Measurements from ENCODE around the gene SPSB1. TPM values are rescaled to one million over a fixed set of nuclear protein-coding genes. Genes with fewer than 3 reads are reported as not detected.

SPSB1 gene
- total and polyA plus RNA-seq, 10 of the 15 experiments (the other 5 are each of a cell fraction or from before 2014, with no cell fraction given) = 0.02 to 2.0 (median 0.90) TPM; not detected in 1

DNA sequence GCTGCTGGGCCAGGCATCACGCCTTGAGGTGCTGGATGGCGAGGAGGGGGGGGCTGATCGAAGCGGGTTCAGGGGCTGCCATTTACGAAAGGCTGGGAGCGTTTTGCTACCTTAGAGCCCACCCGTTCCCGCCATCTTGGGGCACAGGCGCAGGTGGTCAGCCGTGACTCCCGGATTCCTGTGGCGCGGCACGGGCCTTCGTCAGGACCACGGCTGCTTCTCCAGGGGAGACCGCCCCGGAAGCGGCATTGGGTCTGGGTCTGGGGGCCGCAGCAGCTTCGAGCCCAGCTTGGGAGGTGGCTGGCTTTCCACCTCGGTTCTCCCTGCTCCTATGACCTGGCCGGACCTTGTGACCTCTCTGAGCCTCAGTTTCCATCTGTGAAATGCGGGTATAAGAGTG is 23.8 kb downstream of the SPSB1 start (continued):
- TF ChIP-seq ZBTB4 (CRISPR knock-in tag; IDR thresholded peaks at IDR 0.05) (no peak), TCF3 (IDR thresholded peaks at IDR 0.05; ENCODE audit: borderline replicate concordance, insufficient read depth, low read depth, low read length) (no peak)

- RAD21 ChIA-PET (ENCODE audit: unreplicated experiment) = interaction anchor here (0.7 kb wide), 1 partner anchor 128 kb away, joined by 3 read pairs; no protein-coding TSS in a partner anchor
- in situ Hi-C loops (cut with MboI) = no loop called here
- no peak for ATAC-seq
- Histone ChIP-seq H3K27me3 (replicated peaks in 1 of 2; ENCODE audit: control insufficient read depth in 2 of 2, insufficient read depth in 2 of 2, low read length in 1 of 2) (peaks cover 0 to 2% of the 10 kb centered on the region in 2 experiments; a peak in 1 of 4 replicates), H3K9me3 (replicated peaks; ENCODE audit: control insufficient read depth, insufficient read depth, low read length) (no peaks in the 10 kb centered on the region), H3K4me2 (ENCODE audit: control insufficient read depth, insufficient read depth) (no peak overlapping the region), H2AFZ (ENCODE audit: control insufficient read depth, low read depth, low read length) (no peak overlapping the region), H3K27ac (ENCODE audit: control insufficient read depth, insufficient read depth) (no peak overlapping the region), H3K36me3 (ENCODE audit: control insufficient read depth in 2 of 2, insufficient read depth in 2 of 2, low read length in 1 of 2) (no peaks in the 10 kb centered on the region), H4K20me1 (ENCODE audit: control insufficient read depth, insufficient read depth) (no peaks in the 10 kb centered on the region), H3K4me3 (no peak overlapping the region), H3K9ac (ENCODE audit: control insufficient read depth, insufficient read depth, low read length) (no peak overlapping the region), H3K79me2 (ENCODE audit: control insufficient read depth, insufficient read depth, low read length) (no peaks in the 10 kb centered on the region), H3K4me1 (ENCODE audit: control insufficient read depth, insufficient read depth, low read length) (peaks cover 17% of the 10 kb centered on the region)
- WGBS (ENCODE audit: insufficient coverage, insufficient replicate concordance, low lambda C conversion rate, missing lambda C conversion rate) = 78% methylated on average over 7 of the region's 7 CpGs
- POLR2A ChIA-PET = no interaction called here
- intact Hi-C loops (cut with micrococcal nuclease; ENCODE audit: unreplicated experiment) = no loop called here
- BruUV-seq (replicated peaks) = no TSS peak
- FAIRE-seq = no peak
- CTCF ChIA-PET = interaction anchor here (0.6 to 2.0 kb wide), 3 partner anchors 28 to 754 kb away, joined by 3 to 5 read pairs (median 4); no protein-coding TSS in a partner anchor
- DNase-seq (ENCODE audit: low read depth, low spot score) = no peak
- SMC1A ChIA-PET (ENCODE audit: uncharacterized antibody, unreplicated experiment) = interaction anchor here (1.4 kb wide), 1 partner anchor 27 kb away, joined by 3 read pairs; no protein-coding TSS in a partner anchor
- TF ChIP-seq ETV6 (conservative IDR thresholded peaks at IDR 0.05 in 1 of 2, IDR thresholded peaks at IDR 0.05 in 1 of 2; ENCODE audit: borderline replicate concordance in 1 of 2, low read depth in 1 of 2) (no peak), MXI1 (IDR thresholded peaks at IDR 0.05; ENCODE audit: low read depth, low read length) (no peak), MEF2B (IDR thresholded peaks at IDR 0.05; ENCODE audit: partially characterized antibody, poor library complexity, severe bottlenecking) (no peak), SMAD1 (IDR thresholded peaks at IDR 0.05; ENCODE audit: low read depth, partially characterized antibody) (no peak), BACH1 (IDR thresholded peaks at IDR 0.05; ENCODE audit: borderline replicate concordance) (no peak), MYB (IDR thresholded peaks at IDR 0.05; ENCODE audit: borderline replicate concordance, low read depth, low read length) (no peak), CBFB (IDR thresholded peaks at IDR 0.05; ENCODE audit: low read depth) (no peak), ESRRA (IDR thresholded peaks at IDR 0.05; ENCODE audit: low read length) (no peak), HDGF (IDR thresholded peaks at IDR 0.05) (no peak), EP300 (IDR thresholded peaks at IDR 0.05; ENCODE audit: borderline replicate concordance in 1 of 2, control insufficient read depth in 1 of 2, low read depth in 2 of 2, low read length in 2 of 2) (no peak), BCL11A (IDR thresholded peaks at IDR 0.05; ENCODE audit: low read depth, low read length) (no peak), CBX5 (IDR thresholded peaks at IDR 0.05; ENCODE audit: low read depth) (no peak), NBN (IDR thresholded peaks at IDR 0.05) (no peak), TCF3 (IDR thresholded peaks at IDR 0.05; ENCODE audit: borderline replicate concordance, insufficient read depth, low read depth, low read length) (no peak)
- TF ChIP-seq, protein P1, sequence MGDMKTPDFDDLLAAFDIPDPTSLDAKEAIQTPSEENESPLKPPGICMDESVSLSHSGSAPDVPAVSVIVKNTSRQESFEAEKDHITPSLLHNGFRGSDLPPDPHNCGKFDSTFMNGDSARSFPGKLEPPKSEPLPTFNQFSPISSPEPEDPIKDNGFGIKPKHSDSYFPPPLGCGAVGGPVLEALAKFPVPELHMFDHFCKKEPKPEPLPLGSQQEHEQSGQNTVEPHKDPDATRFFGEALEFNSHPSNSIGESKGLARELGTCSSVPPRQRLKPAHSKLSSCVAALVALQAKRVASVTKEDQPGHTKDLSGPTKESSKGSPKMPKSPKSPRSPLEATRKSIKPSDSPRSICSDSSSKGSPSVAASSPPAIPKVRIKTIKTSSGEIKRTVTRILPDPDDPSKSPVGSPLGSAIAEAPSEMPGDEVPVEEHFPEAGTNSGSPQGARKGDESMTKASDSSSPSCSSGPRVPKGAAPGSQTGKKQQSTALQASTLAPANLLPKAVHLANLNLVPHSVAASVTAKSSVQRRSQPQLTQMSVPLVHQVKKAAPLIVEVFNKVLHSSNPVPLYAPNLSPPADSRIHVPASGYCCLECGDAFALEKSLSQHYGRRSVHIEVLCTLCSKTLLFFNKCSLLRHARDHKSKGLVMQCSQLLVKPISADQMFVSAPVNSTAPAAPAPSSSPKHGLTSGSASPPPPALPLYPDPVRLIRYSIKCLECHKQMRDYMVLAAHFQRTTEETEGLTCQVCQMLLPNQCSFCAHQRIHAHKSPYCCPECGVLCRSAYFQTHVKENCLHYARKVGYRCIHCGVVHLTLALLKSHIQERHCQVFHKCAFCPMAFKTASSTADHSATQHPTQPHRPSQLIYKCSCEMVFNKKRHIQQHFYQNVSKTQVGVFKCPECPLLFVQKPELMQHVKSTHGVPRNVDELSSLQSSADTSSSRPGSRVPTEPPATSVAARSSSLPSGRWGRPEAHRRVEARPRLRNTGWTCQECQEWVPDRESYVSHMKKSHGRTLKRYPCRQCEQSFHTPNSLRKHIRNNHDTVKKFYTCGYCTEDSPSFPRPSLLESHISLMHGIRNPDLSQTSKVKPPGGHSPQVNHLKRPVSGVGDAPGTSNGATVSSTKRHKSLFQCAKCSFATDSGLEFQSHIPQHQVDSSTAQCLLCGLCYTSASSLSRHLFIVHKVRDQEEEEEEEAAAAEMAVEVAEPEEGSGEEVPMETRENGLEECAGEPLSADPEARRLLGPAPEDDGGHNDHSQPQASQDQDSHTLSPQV (IDR thresholded peaks at IDR 0.05) = no peak
Observed at GRCh38 chr1:9317072-9317471, 24.4 kb downstream of the SPSB1 start.

Measured in GM12878 (cell line).